ENCODE results near the gene MAML1. TPM values are rescaled to one million over a fixed set of nuclear protein-coding genes. Genes with fewer than 3 reads are reported as not detected.
"Not testable (repeated sequence)": the region's sequence is repeated elsewhere in the genome, so short reads cannot be mapped to it uniquely, and the experiment has no call there.

Gene MAML1
- total RNA-seq = 50.6 and 57.6 TPM in 2 replicates
- 12.5 TPM for total RNA-seq (2013)
- 9.0 and 12.0 TPM in 2 replicates for polyA plus RNA-seq
- 18.9 and 41.0 TPM in 2 replicates for polyA minus RNA-seq

GRCh38 chr5:179732412-179732917 lies at the start of gene MAML1:
MAML1 (plus strand) TSS chr5:179732822; CDS start chr5:179733113, 291 bp downstream.
- Mint-ChIP-seq H3K4me3 (peak within 1 kb of the TSS; percentile 89), H3K27me3 (no peaks in the 10 kb centered on the region), H3K4me1 (peaks cover 36% of the 10 kb centered on the region), H3K9me3 (ENCODE audit: insufficient read depth) (no peaks in the 10 kb centered on the region), H3K27ac (peak within 1 kb of the TSS; percentile 95)
- Histone ChIP-seq H3K9me3 (ENCODE audit: control extremely low read depth in 1 of 3, control insufficient read depth in 2 of 3, insufficient read depth in 1 of 3, low read length in 2 of 3) (no peaks in the 10 kb centered on the region), H3K27me3 (replicated peaks in 1 of 4; ENCODE audit: control extremely low read depth in 1 of 4, control insufficient read depth in 3 of 4, insufficient read depth in 4 of 4, low read length in 3 of 4) (no peaks in the 10 kb centered on the region), H3K79me2 (ENCODE audit: control insufficient read depth, insufficient read depth, low read length) (peaks cover 42% of the 10 kb centered on the region), H2AFZ (ENCODE audit: insufficient read depth, low read depth, low read length, poor library complexity, severe bottlenecking) (peak within 1 kb of the TSS; percentile 88), H3K27ac (ENCODE audit: low read length in 2 of 2) (peak within 1 kb of the TSS; percentile 50 to 89), H4K20me1 (ENCODE audit: control insufficient read depth, insufficient read depth, low read length, poor library complexity, severe bottlenecking) (peaks cover 32% of the 10 kb centered on the region), H3K36me3 (replicated peaks in 1 of 2; ENCODE audit: control extremely low read depth in 1 of 2, control insufficient read depth in 1 of 2, extremely low read depth in 1 of 2, insufficient read depth in 2 of 2, low read length in 1 of 2) (peaks cover 0 to 22% of the 10 kb centered on the region in 2 experiments), H3K9ac (ENCODE audit: low read length) (peak within 1 kb of the TSS; percentile 88), H3K4me3 (ENCODE audit: control extremely low read depth in 1 of 5, extremely low read depth in 1 of 5, insufficient read depth in 1 of 5, low read depth in 2 of 5, low read length in 4 of 5) (peak within 1 kb of the TSS; percentile 61 to 93 (median 74)), H3K4me1 (ENCODE audit: control insufficient read depth in 2 of 2, insufficient read depth in 2 of 2, low read length in 2 of 2) (peaks cover 19 to 23% of the 10 kb centered on the region in 2 donors), H3K4me2 (replicated peaks; ENCODE audit: low read depth, low read length, poor library complexity, severe bottlenecking) (peak within 1 kb of the TSS; percentile 91)
- CTCF ChIA-PET = interaction anchor here (0.8 to 1.5 kb wide), 7 partner anchors 11 to 109 kb away, joined by 3 to 6 read pairs (median 3); partner anchors contain the start of gene HNRNPH1
- intact Hi-C loops (cut with micrococcal nuclease) = loop anchor here (1.0 to 5.0 kb wide), 12 partner anchors 30 to 760 kb away; partner anchors contain the start of genes CANX, CNOT6, HNRNPH1 and MAPK9
- under 1% methylated on average over 41 of the region's 41 CpGs for WGBS (ENCODE audit: insufficient coverage)
- no peak for TF ChIP-seq CTCF (IDR thresholded peaks at IDR 0.05)
- DNase-seq = peak; percentile 100
- peak; percentile 94 for ATAC-seq (ENCODE audit: low read depth)
- POLR2A ChIA-PET = interaction anchor here (0.6 to 2.0 kb wide), 8 partner anchors 29 to 109 kb away, joined by 3 to 10 read pairs (median 3); partner anchors contain the start of genes HNRNPH1, LTC4S and SQSTM1

GRCh38 chr5:179689212-179689611 lies 43.4 kb upstream of the MAML1 start:
- POLR2A ChIA-PET; H3K27ac ChIP-seq (ENCODE audit: low read length in 2 of 2); H3K27me3 Mint-ChIP-seq; intact Hi-C loops (cut with micrococcal nuclease); H3K4me2 ChIP-seq (replicated peaks; ENCODE audit: low read depth, low read length, poor library complexity, severe bottlenecking); ATAC-seq (ENCODE audit: low read depth); H3K4me1 Mint-ChIP-seq; H3K36me3 ChIP-seq (replicated peaks in 1 of 2; ENCODE audit: control extremely low read depth in 1 of 2, control insufficient read depth in 1 of 2, extremely low read depth in 1 of 2, insufficient read depth in 2 of 2, low read length in 1 of 2); H3K4me1 ChIP-seq (ENCODE audit: control insufficient read depth in 2 of 2, insufficient read depth in 2 of 2, low read length in 2 of 2); CTCF ChIA-PET; H3K9me3 ChIP-seq (ENCODE audit: control extremely low read depth in 1 of 3, control insufficient read depth in 2 of 3, insufficient read depth in 1 of 3, low read length in 2 of 3); H3K27me3 ChIP-seq (replicated peaks in 1 of 4; ENCODE audit: control extremely low read depth in 1 of 4, control insufficient read depth in 3 of 4, insufficient read depth in 4 of 4, low read length in 3 of 4); H3K9ac ChIP-seq (ENCODE audit: low read length); H3K4me3 ChIP-seq (ENCODE audit: control extremely low read depth in 1 of 5, extremely low read depth in 1 of 5, insufficient read depth in 1 of 5, low read depth in 2 of 5, low read length in 4 of 5); DNase-seq; H3K4me3 Mint-ChIP-seq; H3K79me2 ChIP-seq (ENCODE audit: control insufficient read depth, insufficient read depth, low read length); H3K9me3 Mint-ChIP-seq (ENCODE audit: insufficient read depth); H3K27ac Mint-ChIP-seq; H4K20me1 ChIP-seq (ENCODE audit: control insufficient read depth, insufficient read depth, low read length, poor library complexity, severe bottlenecking); H2AFZ ChIP-seq (ENCODE audit: insufficient read depth, low read depth, low read length, poor library complexity, severe bottlenecking): not testable (repeated sequence)
- WGBS (ENCODE audit: insufficient coverage) = 76% methylated on average over 3 of the region's 9 CpGs

Data from B cell (primary cell).